Astrocyte (in vitro differentiated cells and primary cell): ENCODE measurements around the gene FAM163A. TPM values are rescaled to one million over a fixed set of nuclear protein-coding genes. Genes with fewer than 3 reads are reported as not detected.

Source experiments
- DNase-seq: peaks from one replicate; pipeline ENCODE4 v3.0.0-alpha.2; 2010; ENCODE audit warnings: low read depth
- FAIRE-seq: peaks from 2 replicates; lab custom pipeline; 2011; peaks lifted over from hg19 to GRCh38; lab: Jason Lieb, UNC
- H2AFZ ChIP-seq: 2 replicates; pipeline ENCODE4 v1.6.0; 2012; ENCODE audit warnings: low read depth, low read length, inconsistent platforms
- H3K27ac ChIP-seq: 2 replicates; pipeline ENCODE4 v1.5.1; 2011; ENCODE audit warnings: low read depth, low read length, inconsistent platforms
- H3K27me3 ChIP-seq: 2 replicates; pipeline ENCODE4 v1.6.0; 2011; ENCODE audit warnings: low read length, inconsistent platforms; ENCODE audit not compliant: insufficient read depth
- H3K36me3 ChIP-seq: 2 replicates; pipeline ENCODE4 v1.5.1; 2011; ENCODE audit warnings: low read length, inconsistent platforms; ENCODE audit not compliant: insufficient read depth
- H3K4me1 ChIP-seq: 2 replicates; pipeline ENCODE4 v1.5.1; 2011; ENCODE audit warnings: low read length, inconsistent platforms; ENCODE audit not compliant: insufficient read depth
- H3K4me2 ChIP-seq: 2 replicates; pipeline ENCODE4 v1.6.0; 2012; ENCODE audit warnings: low read length, inconsistent platforms
- H3K4me3 ChIP-seq: 2 replicates; pipeline ENCODE4 v1.5.1; 2011; ENCODE audit warnings: low read depth, mild to moderate bottlenecking, low read length, inconsistent platforms; ENCODE audit not compliant: insufficient read depth
- H3K79me2 ChIP-seq: 2 replicates; pipeline ENCODE4 v1.6.0; 2012; ENCODE audit warnings: mild to moderate bottlenecking, low read length, inconsistent platforms; ENCODE audit not compliant: insufficient read depth
- H3K9ac ChIP-seq: 2 replicates; pipeline ENCODE4 v1.6.0; 2012; ENCODE audit warnings: mild to moderate bottlenecking, low read length, inconsistent platforms
- H3K9me3 ChIP-seq: 2 replicates; pipeline ENCODE4 v1.5.1; 2012; ENCODE audit warnings: low read depth, mild to moderate bottlenecking, low read length, inconsistent platforms; ENCODE audit not compliant: insufficient read depth
- H4K20me1 ChIP-seq: 2 replicates; pipeline ENCODE4 v1.6.0; 2012; ENCODE audit warnings: low read length, inconsistent platforms; ENCODE audit not compliant: insufficient read depth
- H3K27ac Mint-ChIP-seq: one replicate; pipeline ENCODE4 v1.8.0; 2021; ENCODE audit warnings: mild to moderate bottlenecking, mixed read lengths; ENCODE audit not compliant: unreplicated experiment
- H3K27me3 Mint-ChIP-seq: one replicate; pipeline ENCODE4 v1.8.0; 2021; ENCODE audit warnings: low read depth, mixed read lengths; ENCODE audit not compliant: unreplicated experiment
- H3K36me3 Mint-ChIP-seq: one replicate; pipeline ENCODE4 v1.8.0; 2021; ENCODE audit warnings: low read depth, mixed read lengths; ENCODE audit not compliant: unreplicated experiment
- H3K4me1 Mint-ChIP-seq: one replicate; pipeline ENCODE4 v1.8.0; 2021; ENCODE audit warnings: low read depth, mixed read lengths; ENCODE audit not compliant: unreplicated experiment
- H3K4me3 Mint-ChIP-seq: one replicate; pipeline ENCODE4 v1.8.0; 2021; ENCODE audit warnings: mild to moderate bottlenecking, moderate library complexity, mixed read lengths; ENCODE audit not compliant: unreplicated experiment
- H3K9me3 Mint-ChIP-seq: one replicate; pipeline ENCODE4 v1.8.0; 2021; ENCODE audit warnings: mild to moderate bottlenecking, mixed read lengths; ENCODE audit not compliant: unreplicated experiment
- EZH2 ChIP-seq: IDR thresholded peaks from 2 replicates; pipeline ENCODE4 v1.6.1; 2012; ENCODE audit warnings: mild to moderate bottlenecking, low read length, inconsistent platforms; ENCODE audit not compliant: insufficient read depth
- total RNA-seq: library from RNA; stranded (reverse); gene quantifications from 2 replicates; pipeline ENCODE4 v1.2.1, GENCODE V29; 2021
- TF ChIP-seq, protein P1 (sequence below): IDR thresholded peaks from 2 replicates; pipeline ENCODE4 v1.5.1; 2011; ENCODE audit warnings: low read depth, mild to moderate bottlenecking, inconsistent platforms, low read length, moderate library complexity; ENCODE audit not compliant: insufficient read depth

FAM163A gene
- total RNA-seq, 1 donor from 2014 or later, result not detected

DNA sequence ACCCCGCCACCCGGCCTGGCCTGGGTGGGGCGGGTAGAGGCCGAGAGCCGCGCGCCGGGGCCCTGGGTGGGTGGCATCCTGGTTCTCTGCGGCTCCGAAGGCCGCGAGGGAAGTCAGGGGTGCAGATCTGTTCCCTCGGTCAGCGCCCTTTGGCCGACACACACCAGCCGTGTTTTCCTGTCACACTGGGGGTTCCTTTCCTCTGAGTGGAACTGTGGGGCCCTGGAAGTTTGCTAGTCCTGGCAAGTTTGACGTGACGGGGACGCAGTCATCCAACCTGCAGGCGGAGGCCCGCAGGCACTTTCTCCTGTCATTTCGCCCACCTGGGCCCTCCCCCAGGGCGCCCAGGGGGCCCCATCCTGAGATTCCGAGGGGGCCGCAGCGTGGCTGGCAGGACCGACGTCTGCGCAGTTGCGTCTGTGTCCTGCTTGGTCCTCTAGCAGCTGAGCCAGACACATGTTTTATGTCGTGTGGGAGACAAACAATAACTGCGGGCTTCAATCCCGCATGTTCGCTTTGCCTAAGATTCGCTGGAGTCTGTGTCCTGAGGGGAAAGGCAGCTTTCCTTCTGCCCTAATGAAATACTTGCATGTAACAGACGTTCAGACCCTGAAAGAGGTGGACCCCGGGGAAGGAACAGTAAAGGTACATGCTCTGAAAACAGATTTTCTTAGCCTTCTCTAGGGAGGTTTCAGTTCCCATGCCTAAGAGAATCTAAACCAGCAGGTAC, 1.5 kb downstream of the FAM163A start:
- H3K27me3 Mint-ChIP-seq, result peaks cover 76% of the 10 kb centered on the region
- H3K27me3 ChIP-seq, result peaks cover 78% of the 10 kb centered on the region

DNA sequence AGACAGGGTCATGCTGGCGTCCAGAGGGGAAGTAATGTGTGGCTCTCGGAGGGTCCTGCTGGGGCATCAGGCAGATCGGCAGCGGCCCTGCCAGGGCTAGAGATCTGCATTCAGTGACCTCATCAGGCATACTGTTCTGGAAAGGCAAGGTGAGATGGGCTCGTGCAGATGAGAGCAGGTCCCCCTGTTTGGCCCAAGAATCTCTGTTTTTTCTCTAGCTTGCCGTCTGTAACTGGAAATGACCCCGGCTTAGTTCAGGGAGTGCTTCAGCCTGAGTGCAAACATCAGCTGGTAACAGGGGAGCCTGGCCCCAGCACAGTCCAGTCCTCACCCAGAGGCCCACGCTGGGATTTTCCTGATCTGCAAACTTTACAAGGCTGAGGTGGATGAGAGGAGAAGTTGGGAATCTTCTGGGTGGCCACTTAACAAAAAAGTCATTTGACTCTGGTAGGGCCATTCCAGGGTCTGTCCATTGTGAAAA, 2.1 kb downstream of the FAM163A start:
- Histone ChIP-seq H3K9me3 (peaks cover 2% of the 10 kb centered on the region), H3K4me2 (no peak overlapping the region), H3K4me1 (peaks cover 2% of the 10 kb centered on the region), H3K4me3 (no peak overlapping the region), H3K79me2 (no peaks in the 10 kb centered on the region), H3K36me3 (no peaks in the 10 kb centered on the region), H2AFZ (no peak overlapping the region), H3K27ac (no peak overlapping the region), H3K9ac (no peak overlapping the region), H3K27me3 (peaks cover 73% of the 10 kb centered on the region), H4K20me1 (no peaks in the 10 kb centered on the region)
- Mint-ChIP-seq H3K27me3 (peaks cover 74% of the 10 kb centered on the region), H3K4me3 (no peak overlapping the region), H3K9me3 (peaks cover 11% of the 10 kb centered on the region), H3K27ac (no peak overlapping the region), H3K36me3 (no peaks in the 10 kb centered on the region), H3K4me1 (no peaks in the 10 kb centered on the region)
- DNase-seq (no peak), FAIRE-seq (no peak)
- TF ChIP-seq, protein P1, sequence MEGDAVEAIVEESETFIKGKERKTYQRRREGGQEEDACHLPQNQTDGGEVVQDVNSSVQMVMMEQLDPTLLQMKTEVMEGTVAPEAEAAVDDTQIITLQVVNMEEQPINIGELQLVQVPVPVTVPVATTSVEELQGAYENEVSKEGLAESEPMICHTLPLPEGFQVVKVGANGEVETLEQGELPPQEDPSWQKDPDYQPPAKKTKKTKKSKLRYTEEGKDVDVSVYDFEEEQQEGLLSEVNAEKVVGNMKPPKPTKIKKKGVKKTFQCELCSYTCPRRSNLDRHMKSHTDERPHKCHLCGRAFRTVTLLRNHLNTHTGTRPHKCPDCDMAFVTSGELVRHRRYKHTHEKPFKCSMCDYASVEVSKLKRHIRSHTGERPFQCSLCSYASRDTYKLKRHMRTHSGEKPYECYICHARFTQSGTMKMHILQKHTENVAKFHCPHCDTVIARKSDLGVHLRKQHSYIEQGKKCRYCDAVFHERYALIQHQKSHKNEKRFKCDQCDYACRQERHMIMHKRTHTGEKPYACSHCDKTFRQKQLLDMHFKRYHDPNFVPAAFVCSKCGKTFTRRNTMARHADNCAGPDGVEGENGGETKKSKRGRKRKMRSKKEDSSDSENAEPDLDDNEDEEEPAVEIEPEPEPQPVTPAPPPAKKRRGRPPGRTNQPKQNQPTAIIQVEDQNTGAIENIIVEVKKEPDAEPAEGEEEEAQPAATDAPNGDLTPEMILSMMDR, result no peak
- no peak for TF ChIP-seq EZH2

More for the DNA sequence above, 1.5 kb downstream of the FAM163A start:
- no peaks in the 10 kb centered on the region for H4K20me1 ChIP-seq
- H3K79me2 ChIP-seq, result no peaks in the 10 kb centered on the region
- no peak for TF ChIP-seq EZH2
- TF ChIP-seq, protein P1, result no peak
- H3K4me2 ChIP-seq, result peak overlapping the region; percentile 60
- H3K9ac ChIP-seq, result no peak overlapping the region
- FAIRE-seq (no peak), DNase-seq (no peak)
- H3K9me3 Mint-ChIP-seq, result peaks cover 11% of the 10 kb centered on the region
- H3K4me1 Mint-ChIP-seq, result no peaks in the 10 kb centered on the region
- no peak overlapping the region for H3K4me3 ChIP-seq
- H3K4me1 ChIP-seq, result peaks cover 2% of the 10 kb centered on the region
- H3K36me3 Mint-ChIP-seq, result no peaks in the 10 kb centered on the region
- H3K9me3 ChIP-seq, result peaks cover 2% of the 10 kb centered on the region
- H3K4me3 Mint-ChIP-seq, result no peak overlapping the region
- H3K36me3 ChIP-seq, result no peaks in the 10 kb centered on the region
- no peak overlapping the region for H2AFZ ChIP-seq
- no peak overlapping the region for H3K27ac ChIP-seq
- no peak overlapping the region for H3K27ac Mint-ChIP-seq

DNA sequence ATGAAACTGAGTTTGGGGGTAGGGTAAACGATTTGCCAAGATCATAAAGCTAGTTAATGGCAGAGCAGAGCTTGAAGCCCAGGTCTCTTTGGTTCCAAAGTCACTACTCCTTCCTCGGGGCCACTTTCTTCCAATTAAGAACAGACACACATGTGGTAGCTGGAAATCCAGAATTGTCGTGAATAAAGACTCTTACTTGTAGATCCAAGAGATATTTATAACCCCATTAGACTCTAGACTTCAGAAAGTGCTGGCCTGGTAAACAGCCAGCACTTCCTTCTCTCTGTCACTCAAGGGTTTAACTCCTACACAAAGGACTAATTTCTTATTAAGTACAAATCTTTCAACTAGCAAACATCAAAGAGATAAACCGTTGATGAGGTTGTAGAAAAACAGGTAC, 2.7 kb downstream of the FAM163A start:
- no peak overlapping the region for H3K4me3 Mint-ChIP-seq
- H3K9ac ChIP-seq, result no peak overlapping the region
- H3K36me3 ChIP-seq, result no peaks in the 10 kb centered on the region
- no peaks in the 10 kb centered on the region for H3K79me2 ChIP-seq
- no peak overlapping the region for H3K27ac Mint-ChIP-seq
- H3K4me1 Mint-ChIP-seq, result no peaks in the 10 kb centered on the region
- H3K27me3 Mint-ChIP-seq, result peaks cover 73% of the 10 kb centered on the region
- no peak overlapping the region for H3K4me2 ChIP-seq
- H4K20me1 ChIP-seq, result no peaks in the 10 kb centered on the region
- no peak overlapping the region for H3K4me3 ChIP-seq
- H3K36me3 Mint-ChIP-seq, result no peaks in the 10 kb centered on the region
- H2AFZ ChIP-seq, result no peak overlapping the region
- H3K27me3 ChIP-seq, result peaks cover 67% of the 10 kb centered on the region
- H3K27ac ChIP-seq, result no peak overlapping the region
- TF ChIP-seq, protein P1, result no peak
- no peak for TF ChIP-seq EZH2
- H3K9me3 ChIP-seq, result peaks cover 2% of the 10 kb centered on the region
- peaks cover 16% of the 10 kb centered on the region for H3K9me3 Mint-ChIP-seq
- H3K4me1 ChIP-seq, result peaks cover 2% of the 10 kb centered on the region
- FAIRE-seq (no peak), DNase-seq (no peak)
